ENCODE measurements around the gene SUCLG2. TPM values are rescaled to one million over a fixed set of nuclear protein-coding genes. Genes with fewer than 3 reads are reported as not detected.

Gene SUCLG2
- total RNA-seq, 4 donors from 2014 or later = 29.5 to 40.2 (median 35.7) TPM

- TF ChIP-seq POLR2A (IDR thresholded peaks at IDR 0.05) = no peak
- no peak for TF ChIP-seq POLR2AphosphoS5 (IDR thresholded peaks at IDR 0.05)
- no peak for TF ChIP-seq CTCF (IDR thresholded peaks at IDR 0.05)
- no peak for TF ChIP-seq EP300 (IDR thresholded peaks at IDR 0.05)
Measured at GRCh38 chr3:67400476-67400875, 253.9 kb downstream of the SUCLG2 start.

GRCh38 chr3:67389176-67389575 lies 265.2 kb downstream of the SUCLG2 start:
- DNase-seq (ENCODE audit: low spot score in 2 of 2) = no peak
- 94% methylated on average over 2 of the region's 2 CpGs for WGBS
- no peak overlapping the region for H3K4me3 ChIP-seq
- no peaks in the 10 kb centered on the region for H3K4me1 ChIP-seq
- no peaks in the 10 kb centered on the region for H3K36me3 ChIP-seq
- no peak overlapping the region for H3K27ac ChIP-seq
- H3K9me3 ChIP-seq = no peaks in the 10 kb centered on the region
- H3K27me3 ChIP-seq = no peaks in the 10 kb centered on the region
- no peak for TF ChIP-seq CTCF (IDR thresholded peaks at IDR 0.05)
- no peak for TF ChIP-seq POLR2AphosphoS5 (IDR thresholded peaks at IDR 0.05)
- TF ChIP-seq POLR2A (IDR thresholded peaks at IDR 0.05) = no peak
- TF ChIP-seq EP300 (IDR thresholded peaks at IDR 0.05) = no peak

More at GRCh38 chr3:67400476-67400875, 253.9 kb downstream of the SUCLG2 start:
- no peak for DNase-seq (ENCODE audit: low spot score in 2 of 2)
- no peak overlapping the region for H3K4me3 ChIP-seq
- H3K27ac ChIP-seq = no peak overlapping the region
- no peaks in the 10 kb centered on the region for H3K4me1 ChIP-seq
- no peaks in the 10 kb centered on the region for H3K27me3 ChIP-seq
- H3K9me3 ChIP-seq = no peaks in the 10 kb centered on the region
- peaks cover 4% of the 10 kb centered on the region for H3K36me3 ChIP-seq
- WGBS = 96% methylated on average over 6 of the region's 6 CpGs

GRCh38 chr3:67388738-67389137 lies 265.7 kb downstream of the SUCLG2 start:
- Histone ChIP-seq H3K9me3 (no peaks in the 10 kb centered on the region), H3K36me3 (no peaks in the 10 kb centered on the region), H3K4me3 (no peak overlapping the region), H3K27ac (no peak overlapping the region), H3K27me3 (no peaks in the 10 kb centered on the region), H3K4me1 (no peaks in the 10 kb centered on the region)
- no peak for DNase-seq (ENCODE audit: low spot score in 2 of 2)
- TF ChIP-seq EP300 (IDR thresholded peaks at IDR 0.05) (no peak), POLR2A (IDR thresholded peaks at IDR 0.05) (no peak), CTCF (IDR thresholded peaks at IDR 0.05) (no peak), POLR2AphosphoS5 (IDR thresholded peaks at IDR 0.05) (no peak)
- WGBS = 93% methylated on average over 3 of the region's 3 CpGs

- Histone ChIP-seq H3K4me3 (no peak overlapping the region), H3K9me3 (no peaks in the 10 kb centered on the region), H3K27me3 (no peaks in the 10 kb centered on the region), H3K4me1 (no peaks in the 10 kb centered on the region), H3K36me3 (no peaks in the 10 kb centered on the region), H3K27ac (no peak overlapping the region)
- WGBS = 50% methylated on average over 5 of the region's 5 CpGs
- no peak for TF ChIP-seq CTCF (IDR thresholded peaks at IDR 0.05)
- no peak for TF ChIP-seq POLR2A (IDR thresholded peaks at IDR 0.05)
- TF ChIP-seq EP300 (IDR thresholded peaks at IDR 0.05) = no peak
- no peak for TF ChIP-seq POLR2AphosphoS5 (IDR thresholded peaks at IDR 0.05)
- DNase-seq (ENCODE audit: low spot score in 2 of 2) = no peak
Measured at GRCh38 chr3:67386451-67386850, 268.0 kb downstream of the SUCLG2 start.

- no peak for DNase-seq (ENCODE audit: low spot score in 2 of 2)
- TF ChIP-seq CTCF (IDR thresholded peaks at IDR 0.05) = peak in 1 of 2 donors; percentile 14
- TF ChIP-seq POLR2A (IDR thresholded peaks at IDR 0.05) = no peak
- Histone ChIP-seq H3K9me3 (no peaks in the 10 kb centered on the region), H3K36me3 (peaks cover 2% of the 10 kb centered on the region), H3K4me3 (no peak overlapping the region), H3K27me3 (no peaks in the 10 kb centered on the region), H3K27ac (no peak overlapping the region), H3K4me1 (no peaks in the 10 kb centered on the region)
- 64% methylated on average over 9 of the region's 10 CpGs for WGBS
Measured at GRCh38 chr3:67384760-67385397, 269.5 kb downstream of the SUCLG2 start.
